HuH-7.5 (cell line): ENCODE results near the gene BARHL1.

Experiments used
- DNase-seq: peaks from one replicate; pipeline ENCODE4 v3.0.0; 2011; ENCODE audit warnings: low spot score

Gene BARHL1

GRCh38 chr9:132582276-132582785, at the start of gene BARHL1:
TSS of gene BARHL1 (plus strand) at chr9:132582606. CDS start at chr9:132582798, 192 bp downstream.
- no peak for DNase-seq

DNA sequence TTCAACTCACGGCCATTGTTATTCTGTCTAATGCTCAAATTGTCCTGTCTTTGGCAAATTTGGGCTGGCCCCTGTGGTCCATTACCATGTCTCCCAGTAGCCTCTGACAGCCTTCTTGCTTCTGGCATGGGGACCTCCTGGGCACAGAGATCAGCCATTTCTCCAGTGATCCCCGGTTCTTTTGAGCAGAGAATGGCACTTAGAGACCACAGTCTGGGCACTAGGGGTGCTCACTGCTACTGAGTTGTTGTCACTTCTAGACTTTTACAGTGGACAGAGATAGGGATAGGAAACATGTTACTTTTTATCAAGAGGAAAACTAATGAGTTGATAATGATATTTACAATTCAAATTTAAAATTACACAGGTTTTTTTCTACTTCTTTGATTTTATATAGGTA, 47.6 kb upstream of the BARHL1 start:
- DNase-seq, result no peak

DNA sequence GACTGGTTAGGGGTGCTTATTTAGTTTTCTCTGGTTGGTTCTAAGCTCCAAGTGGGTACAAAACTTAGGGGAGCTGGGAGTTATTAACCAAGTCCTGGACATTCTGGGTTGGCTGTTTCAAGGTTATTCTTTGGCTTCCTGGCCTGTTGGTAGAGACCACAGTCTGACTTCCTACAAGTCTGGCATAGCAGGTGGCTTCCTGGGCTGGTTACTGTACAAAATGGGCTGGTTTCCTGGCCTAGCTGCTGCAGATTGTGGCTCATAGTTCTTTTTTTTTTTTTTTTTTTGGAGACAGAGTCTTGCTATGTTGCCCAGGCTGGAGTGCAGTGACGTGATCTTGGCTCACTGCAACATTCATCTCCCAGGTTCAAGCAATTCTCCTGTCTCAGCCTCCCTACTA, 46.3 kb upstream of the BARHL1 start:
- DNase-seq, result no peak

DNA sequence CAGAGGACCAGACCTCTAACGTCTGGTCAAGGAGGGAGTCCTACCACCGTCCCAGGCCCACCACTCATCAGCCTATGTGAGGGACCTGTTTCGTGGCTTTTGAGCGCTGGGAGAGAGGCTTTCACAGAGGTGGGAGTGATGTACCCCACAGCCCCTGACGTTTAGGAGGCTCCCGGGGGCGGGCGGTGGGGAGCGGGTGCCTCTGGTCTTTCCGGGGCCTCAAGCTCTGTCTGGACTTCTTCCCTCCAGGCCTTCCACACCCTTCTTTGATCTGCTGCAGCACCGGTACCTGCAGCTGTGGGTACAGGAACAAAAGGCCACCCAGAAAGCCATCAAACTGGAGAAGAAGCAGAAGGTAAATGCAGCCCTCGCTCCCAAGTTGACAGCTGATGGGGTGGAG, 45.1 kb upstream of the BARHL1 start:
- DNase-seq, result no peak

DNA sequence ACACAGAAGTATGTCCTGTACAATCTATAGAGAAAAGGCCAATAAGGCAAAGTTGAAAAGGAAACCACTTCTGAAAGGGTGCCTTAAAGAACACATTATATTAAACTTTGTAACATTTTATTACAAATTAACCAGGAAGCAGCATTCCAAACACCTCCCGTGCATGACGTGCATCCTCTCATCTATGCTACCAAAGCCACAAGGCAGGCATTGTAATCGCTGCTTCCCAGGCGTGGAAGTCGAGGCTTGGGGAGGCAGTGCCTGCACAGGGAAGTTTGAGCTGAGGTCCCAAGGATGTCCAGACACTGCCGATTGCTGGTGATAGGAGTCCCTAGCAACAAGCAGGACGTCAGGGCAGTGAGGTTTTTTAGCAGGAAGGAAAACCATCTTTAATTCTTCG, 44.3 kb upstream of the BARHL1 start:
- DNase-seq, result no peak

DNA sequence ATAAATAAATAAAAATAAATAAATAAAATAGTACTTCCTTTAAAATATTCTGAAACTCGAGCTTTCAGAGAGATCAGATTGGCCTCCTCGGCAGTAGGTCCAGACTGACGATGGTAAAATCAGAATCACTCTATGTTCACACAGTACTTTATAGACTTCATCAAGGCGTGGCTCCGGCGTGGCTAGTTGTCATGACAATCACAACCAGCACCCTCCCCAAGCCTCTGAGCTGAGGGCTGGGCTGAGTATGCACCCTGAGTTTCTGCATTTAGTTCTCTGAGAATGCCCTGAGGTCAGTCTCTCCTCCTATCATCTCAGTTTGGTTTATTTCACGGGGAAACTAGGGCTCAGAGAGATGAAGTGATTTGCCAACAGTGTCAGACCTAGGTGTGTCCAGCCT, 43.3 kb upstream of the BARHL1 start:
- DNase-seq, result no peak

- DNase-seq, result no peak
Observed at GRCh38 chr9:132541051-132541450, 41.4 kb upstream of the BARHL1 start.

- no peak for DNase-seq
Observed at GRCh38 chr9:132541870-132542830, 40.3 kb upstream of the BARHL1 start.

DNA sequence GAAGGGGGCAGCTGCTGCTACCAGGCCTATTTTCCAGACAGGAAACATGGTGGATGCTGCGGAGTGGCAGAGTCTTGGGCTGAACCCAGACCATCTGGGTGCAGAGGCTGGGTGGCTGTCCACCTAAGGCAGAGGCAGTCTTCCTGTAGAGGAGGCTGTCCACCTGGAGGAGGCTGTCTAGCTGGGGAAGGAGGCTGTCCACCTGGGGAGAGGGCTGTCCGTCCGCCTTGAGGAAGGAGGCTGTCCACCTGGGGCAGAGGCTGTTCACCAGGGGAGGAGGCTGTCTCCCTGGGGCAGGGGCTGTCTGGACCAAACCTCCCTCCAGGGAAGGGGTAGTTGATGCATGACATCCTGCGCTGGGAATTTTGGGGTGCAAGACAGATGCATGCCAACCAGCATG, 39.2 kb upstream of the BARHL1 start:
- no peak for DNase-seq

DNA sequence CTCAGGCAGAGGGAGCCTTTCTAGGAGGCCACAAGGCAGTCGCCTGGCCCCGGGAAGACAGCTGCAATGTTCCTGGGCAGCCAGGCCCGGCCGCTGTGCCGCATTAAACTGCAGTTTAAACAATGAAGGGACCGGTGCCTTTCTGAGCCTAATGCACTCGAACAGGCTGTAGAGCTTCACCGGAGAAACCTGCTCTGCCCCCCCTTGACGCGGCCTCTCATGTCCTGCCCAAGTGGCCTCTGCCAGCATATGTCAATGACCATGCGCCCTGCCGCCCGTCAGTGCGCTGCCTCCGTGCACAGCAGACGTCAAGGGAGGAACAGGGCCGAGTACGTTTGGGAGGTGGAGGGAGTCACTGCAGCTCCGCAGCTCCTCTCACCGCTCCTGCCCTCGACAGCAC, 38.4 kb upstream of the BARHL1 start:
- no peak for DNase-seq

- DNase-seq, result no peak
Observed at GRCh38 chr9:132545578-132545977, 36.8 kb upstream of the BARHL1 start.

DNA sequence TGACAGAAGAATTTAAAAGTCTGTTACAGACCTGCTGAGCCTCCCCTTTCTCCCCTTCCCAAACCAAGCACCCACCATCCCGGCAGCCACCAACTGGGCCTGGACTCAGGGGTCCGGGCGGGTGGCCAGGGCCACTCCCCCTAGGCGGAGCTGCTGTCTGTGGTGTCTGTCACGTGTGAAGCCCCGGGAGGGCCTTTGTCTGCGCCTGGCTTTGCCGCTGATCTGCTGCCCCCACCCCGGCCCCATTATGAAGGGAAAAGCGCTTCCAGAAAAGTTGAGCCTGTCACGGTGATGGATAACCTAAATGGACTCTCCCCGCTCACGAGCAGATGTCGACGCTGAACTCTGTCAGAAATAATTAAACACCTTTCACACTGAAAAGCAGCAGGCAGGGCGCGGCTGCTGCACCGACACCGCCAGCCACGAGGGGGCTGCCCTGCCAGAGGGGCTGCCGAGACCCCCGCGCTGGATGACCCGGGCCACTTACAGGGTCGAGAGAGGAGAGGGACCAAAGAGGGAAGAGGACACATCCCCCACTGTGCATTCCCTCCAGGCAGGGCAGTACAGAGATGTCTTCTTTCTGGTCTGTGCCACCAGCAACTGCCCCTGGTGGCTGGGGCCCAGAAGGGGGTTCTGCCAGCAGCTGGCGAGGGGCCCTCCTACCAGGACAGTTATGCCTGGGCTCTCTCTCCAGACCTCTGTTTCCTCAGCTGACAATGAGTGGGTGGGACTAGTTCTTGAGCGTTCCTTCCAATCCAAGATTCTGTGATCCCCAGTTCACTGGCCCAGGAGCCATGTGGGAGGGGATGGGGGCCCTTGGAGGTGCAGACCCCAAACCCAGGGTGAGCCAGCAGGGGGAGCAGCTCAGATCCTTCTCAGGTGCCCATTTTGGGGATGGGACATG, 36.0 kb upstream of the BARHL1 start:
- no peak for DNase-seq

- DNase-seq, result no peak
Observed at GRCh38 chr9:132547052-132547431, 35.4 kb upstream of the BARHL1 start.

DNA sequence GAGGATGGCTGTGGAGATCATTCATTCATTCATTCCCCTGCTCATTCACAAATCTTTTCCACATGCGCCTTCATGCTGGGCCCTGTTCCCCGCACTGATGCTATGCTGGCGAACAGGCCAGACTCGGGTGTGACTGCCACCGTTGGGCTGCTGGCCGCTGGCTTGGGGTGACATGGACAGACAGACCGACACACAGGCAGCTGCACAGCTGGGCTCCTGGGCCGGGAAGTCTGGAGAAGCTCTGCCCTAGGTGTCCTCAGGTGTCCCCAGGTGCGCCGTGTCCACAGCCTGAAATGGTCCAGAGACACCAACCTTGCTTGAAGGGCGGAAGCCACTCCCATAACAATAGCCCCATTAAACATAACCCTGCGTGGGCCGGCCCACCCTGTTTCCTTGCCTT, 35.0 kb upstream of the BARHL1 start:
- no peak for DNase-seq

- DNase-seq, result no peak
Observed at GRCh38 chr9:132547976-132548730, 34.3 kb upstream of the BARHL1 start.

DNA sequence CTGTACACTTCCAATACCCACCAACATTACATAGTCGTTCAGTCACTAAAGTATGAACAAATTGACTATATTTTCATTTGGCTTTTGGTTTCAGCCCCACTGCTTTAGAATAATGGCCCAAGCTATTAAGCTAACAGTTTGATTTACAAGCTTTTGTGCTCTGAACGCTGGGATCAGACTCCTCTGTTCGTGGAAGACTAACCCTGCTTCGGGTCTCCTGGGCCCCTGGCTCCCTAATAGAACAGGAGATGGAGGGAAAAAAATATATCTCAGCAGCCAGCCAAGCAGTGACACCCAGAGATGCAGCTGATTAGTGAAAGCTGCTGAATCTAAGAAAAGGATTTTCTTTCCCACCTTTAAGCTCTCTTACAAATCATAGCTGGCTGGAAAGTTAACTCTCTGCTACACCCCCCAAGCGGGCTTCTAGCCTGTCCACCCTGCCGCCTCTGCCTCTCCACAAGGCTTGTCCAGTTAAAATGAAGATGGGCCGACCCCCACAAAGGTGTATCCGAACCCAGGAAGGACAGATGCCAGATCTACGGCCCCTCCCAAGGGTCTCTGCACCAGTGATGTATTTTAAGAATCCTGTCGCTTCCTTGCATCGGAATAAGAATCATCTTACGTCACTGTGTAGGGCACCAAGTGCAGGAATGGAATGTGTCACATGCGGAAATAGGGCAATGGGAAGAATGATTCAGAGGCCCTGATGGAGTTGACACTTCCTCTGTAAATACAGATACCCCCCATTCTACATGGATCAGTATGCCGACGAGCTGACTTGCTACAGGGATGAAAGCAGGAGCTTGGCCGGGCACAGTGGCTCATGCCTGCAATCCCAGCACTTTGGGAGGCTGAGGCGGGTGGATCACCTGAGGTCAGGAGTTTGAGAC, 33.4 kb upstream of the BARHL1 start:
- DNase-seq, result no peak

- DNase-seq, result no peak
Observed at GRCh38 chr9:132551556-132551955, 30.9 kb upstream of the BARHL1 start.

DNA sequence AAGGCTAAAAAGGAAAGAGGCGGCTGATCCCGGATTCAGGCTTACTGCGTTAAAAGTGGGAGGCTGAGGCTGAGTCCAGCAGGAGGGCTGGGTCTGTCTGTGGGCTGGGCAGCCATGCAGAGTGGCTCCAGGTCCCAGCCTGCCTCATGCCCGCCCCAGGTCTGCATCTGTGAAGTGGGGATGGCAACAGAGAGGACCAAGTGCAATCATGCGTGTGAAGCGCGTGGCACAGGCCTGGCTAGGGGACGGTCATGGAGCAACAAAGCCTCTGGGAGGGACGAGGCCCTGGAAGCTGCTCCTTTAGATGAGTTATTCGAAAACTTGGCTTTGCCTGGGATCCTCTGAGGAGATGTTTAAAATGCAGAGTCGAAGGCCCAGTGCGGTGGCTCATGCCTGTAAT, 30.4 kb upstream of the BARHL1 start:
- no peak for DNase-seq

DNA sequence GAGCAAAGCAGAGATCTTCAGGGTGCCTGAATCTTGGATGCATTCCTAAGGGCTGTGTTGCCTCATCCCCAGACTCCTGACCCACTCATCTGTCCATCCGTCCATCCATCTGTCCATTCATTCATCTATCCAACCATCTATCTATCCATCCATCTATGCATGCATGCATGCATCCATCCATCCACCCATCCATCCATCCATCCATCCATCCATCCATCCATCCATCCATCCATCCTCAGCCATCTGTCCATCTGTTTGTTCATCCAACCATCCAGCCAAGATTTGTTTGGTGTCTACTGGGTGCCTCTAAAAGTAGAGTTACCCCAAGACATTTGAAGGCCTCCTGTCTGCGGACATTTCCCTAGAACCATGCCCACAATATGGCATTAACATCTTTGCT, 27.7 kb upstream of the BARHL1 start:
- DNase-seq, result no peak

DNA sequence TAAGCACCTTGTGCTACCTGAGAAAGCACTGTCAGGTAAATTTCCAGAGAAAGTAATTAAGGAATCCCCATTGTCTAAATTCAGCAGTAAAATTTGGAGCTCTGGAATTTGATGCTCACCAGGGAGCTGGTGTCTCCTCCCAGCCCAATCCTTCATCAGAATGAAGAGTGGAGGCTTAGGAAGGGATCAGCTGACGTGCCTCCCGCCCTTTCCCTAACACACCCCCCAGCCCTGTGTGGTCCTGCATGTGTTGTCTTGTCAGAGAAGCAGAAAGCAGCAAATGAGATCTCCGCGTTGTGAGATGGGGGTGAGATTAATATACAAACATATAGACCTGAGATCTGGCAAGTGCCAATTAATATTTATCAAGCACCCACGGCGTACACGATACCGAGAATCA, 26.9 kb upstream of the BARHL1 start:
- no peak for DNase-seq

DNA sequence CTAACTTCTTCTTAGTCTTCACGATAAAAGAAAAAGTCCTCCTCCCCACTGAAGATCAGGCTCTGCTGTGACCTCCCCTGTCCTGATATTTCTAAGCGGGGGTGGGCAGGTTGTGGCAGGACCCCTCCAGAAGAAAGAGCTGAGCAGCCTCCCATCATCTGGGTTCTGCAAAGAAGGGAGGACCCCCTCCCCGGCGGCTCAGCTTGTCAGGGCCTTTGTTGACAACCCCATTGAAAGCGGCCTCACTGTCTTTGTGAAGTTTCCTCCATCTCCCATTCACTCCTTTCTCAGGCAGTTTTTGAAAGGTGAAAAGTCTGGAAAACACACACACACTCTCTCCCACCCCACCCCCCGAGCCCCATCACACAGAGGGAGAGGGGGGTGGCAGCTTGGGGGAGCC, 26.2 kb upstream of the BARHL1 start:
- DNase-seq, result no peak
